GM19372 (cell line): ENCODE measurements around the gene MERTK.

Source experiments
- ATAC-seq: cut with Tn5 transposase; IDR thresholded peaks from one replicate; pipeline ENCODE4 v1.9.1; 2021; ENCODE audit warnings: mild to moderate bottlenecking, low read depth, moderate library complexity; ENCODE audit not compliant: unreplicated experiment

Gene MERTK

GRCh38 chr2:111975053-111975552 is 76.7 kb downstream of the MERTK start:
- ATAC-seq, result no peak

GRCh38 chr2:111975819-111976218 is 77.4 kb downstream of the MERTK start:
- ATAC-seq, result no peak

- no peak for ATAC-seq
Measured at GRCh38 chr2:111977240-111977639, 78.8 kb downstream of the MERTK start.

- ATAC-seq, result no peak
Measured at GRCh38 chr2:111978452-111979170, 80.2 kb downstream of the MERTK start.

GRCh38 chr2:111981666-111982065 is 83.3 kb downstream of the MERTK start:
- no peak for ATAC-seq

GRCh38 chr2:111982822-111983221 is 84.4 kb downstream of the MERTK start:
- ATAC-seq, result no peak

- ATAC-seq, result no peak
Measured at GRCh38 chr2:111983478-111984212, 85.2 kb downstream of the MERTK start.

- ATAC-seq, result no peak
Measured at GRCh38 chr2:111984213-111984604, 85.8 kb downstream of the MERTK start.

- no peak for ATAC-seq
Measured at GRCh38 chr2:111985514-111985913, 87.1 kb downstream of the MERTK start.

GRCh38 chr2:111986116-111986900 is 87.9 kb downstream of the MERTK start:
- no peak for ATAC-seq

GRCh38 chr2:111990375-111990774 is 92.0 kb downstream of the MERTK start:
- no peak for ATAC-seq

- no peak for ATAC-seq
Measured at GRCh38 chr2:111990856-111991255, 92.4 kb downstream of the MERTK start.

- ATAC-seq, result no peak
Measured at GRCh38 chr2:111994042-111994441, 95.6 kb downstream of the MERTK start.

- ATAC-seq, result no peak
Measured at GRCh38 chr2:111995148-111995547, 96.7 kb downstream of the MERTK start.

GRCh38 chr2:111999809-112000208 is 101.4 kb downstream of the MERTK start:
- ATAC-seq, result no peak

- no peak for ATAC-seq
Measured at GRCh38 chr2:112000399-112001135, 102.2 kb downstream of the MERTK start.

- no peak for ATAC-seq
Measured at GRCh38 chr2:112001136-112001715, 102.8 kb downstream of the MERTK start.

GRCh38 chr2:112001942-112002341 is 103.5 kb downstream of the MERTK start:
- no peak for ATAC-seq

- ATAC-seq, result no peak
Measured at GRCh38 chr2:112003576-112004252, 105.3 kb downstream of the MERTK start.
